HG03439 (cell line): Measurements from ENCODE around the gene PPP1R26.
"Not testable (repeated sequence)": the region's sequence is repeated elsewhere in the genome, so short reads cannot be mapped to it uniquely, and the experiment has no call there.

Experiments
- ATAC-seq: cut with Tn5 transposase; IDR thresholded peaks from one replicate; pipeline ENCODE4 v1.9.1; 2021; ENCODE audit warnings: mild to moderate bottlenecking, moderate library complexity; ENCODE audit not compliant: unreplicated experiment

Gene PPP1R26

DNA sequence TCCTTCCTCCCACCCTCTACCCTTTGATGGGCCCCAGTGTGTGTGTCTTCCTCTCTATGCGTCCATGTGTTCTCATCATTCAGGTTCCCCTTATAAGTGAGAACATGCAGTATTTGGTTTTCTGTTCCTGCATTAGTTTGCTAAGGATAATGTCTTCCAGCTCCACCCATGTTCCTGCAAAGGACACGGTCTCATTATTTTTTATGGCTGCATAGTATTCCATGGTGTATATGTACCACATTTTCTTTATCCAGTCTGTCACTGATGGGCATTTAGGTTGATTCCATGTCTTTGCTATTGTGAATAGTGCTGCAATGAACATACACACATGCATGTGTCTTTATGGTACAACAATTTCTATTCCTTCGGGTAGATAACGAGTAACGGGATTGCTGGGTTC lies 21.1 kb upstream of the PPP1R26 start:
- ATAC-seq: not testable (repeated sequence)

DNA sequence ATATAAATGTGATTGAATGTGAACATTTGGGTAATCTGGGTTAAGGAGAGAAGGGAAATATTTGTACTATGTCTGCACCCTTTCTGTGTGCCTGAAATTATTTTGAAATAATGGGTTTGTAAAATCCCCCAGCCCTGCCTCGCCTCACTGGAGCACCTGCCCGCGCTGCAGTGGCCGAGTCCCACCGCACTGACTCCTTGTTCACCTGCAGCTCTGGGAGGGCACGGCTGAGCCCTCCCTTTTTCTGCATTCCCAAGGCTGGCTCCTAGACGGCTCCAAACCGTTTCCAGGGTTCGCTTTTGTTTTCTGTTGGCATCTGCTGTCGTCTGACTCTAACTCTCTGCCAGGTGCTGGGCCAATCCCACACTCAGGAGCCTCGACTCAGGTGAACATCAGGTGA lies 17.6 kb upstream of the PPP1R26 start:
- no peak for ATAC-seq

DNA sequence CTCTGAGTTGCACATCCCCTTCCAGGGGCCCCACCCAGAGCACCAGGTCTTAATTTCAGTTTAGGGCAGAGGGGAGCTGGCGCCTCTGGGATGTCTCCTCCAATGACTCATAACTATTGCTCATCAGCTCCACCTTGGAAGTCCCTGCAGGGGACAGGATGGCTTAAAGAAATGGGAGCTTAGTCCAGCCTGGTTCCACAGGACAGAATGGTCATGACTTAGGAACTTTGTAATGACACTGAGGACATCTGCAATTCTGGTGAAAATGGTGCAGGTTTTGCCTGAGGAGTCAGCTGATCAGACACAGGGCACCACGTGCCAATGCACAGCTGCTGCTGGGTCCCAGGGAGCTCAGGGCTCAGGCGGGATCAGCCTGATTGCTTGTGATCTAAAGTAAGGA lies 16.4 kb upstream of the PPP1R26 start:
- ATAC-seq: no peak

DNA sequence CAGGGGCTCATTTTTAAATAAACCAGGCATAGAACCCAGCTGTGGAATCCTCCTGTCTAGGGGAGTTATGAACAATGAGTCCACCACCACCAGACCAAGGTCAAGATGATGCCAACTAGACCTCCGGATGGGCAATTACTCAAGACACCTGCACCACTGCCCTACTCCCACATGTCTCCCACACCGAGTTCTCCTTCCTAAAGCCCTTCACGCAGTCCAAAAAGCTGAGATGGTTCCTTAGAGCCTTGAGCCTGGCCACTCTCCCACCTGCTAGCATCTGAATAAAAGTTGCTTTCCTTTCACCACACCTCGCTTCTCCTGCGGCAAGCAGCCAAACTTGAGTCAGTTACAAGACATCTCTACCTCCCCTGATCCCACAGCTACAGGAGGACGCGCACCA lies 15.4 kb upstream of the PPP1R26 start:
- no peak for ATAC-seq

GRCh38 chr9:135468854-135469521 lies 10.6 kb upstream of the PPP1R26 start:
- ATAC-seq: no peak

DNA sequence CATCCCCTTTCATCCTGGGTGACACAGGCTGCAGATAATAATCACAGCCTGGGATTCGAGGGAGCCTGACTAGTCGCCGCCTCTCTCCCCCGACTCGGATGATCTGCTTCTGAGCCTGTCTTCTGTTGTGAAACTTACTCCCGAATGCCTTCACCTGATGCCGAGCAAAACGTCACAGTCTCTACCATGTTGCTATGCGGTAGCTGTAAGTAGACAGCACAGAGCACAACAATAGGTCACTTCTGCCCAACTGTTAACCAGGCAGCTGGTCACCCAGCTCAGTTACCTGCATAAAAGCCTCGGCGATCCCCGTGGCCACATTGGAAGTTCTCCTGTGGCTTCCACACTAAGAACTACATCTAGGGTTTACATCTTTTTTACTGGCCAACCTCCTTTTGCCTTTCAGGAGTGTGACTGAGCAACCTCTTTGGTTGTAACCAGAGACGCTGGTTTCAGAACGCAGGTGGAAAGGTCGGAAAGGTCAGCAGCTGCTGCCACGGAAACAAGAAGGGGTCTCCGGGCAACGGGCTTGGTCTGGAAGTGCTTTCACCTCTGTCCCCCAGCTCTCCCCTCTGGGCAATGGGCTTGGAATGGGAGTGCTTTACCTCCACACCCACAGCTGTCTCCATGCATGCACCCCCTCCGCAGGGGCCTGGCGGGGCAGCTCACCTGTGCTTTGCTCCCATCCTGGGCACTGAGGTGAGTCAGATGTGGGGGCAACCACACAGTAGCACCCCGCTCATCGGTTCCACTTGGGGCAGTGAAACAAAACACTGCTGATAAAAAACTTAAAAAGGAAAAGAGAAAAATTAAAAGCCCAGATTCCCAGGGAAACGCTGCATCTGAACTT lies 7.6 kb upstream of the PPP1R26 start:
- no peak for ATAC-seq

DNA sequence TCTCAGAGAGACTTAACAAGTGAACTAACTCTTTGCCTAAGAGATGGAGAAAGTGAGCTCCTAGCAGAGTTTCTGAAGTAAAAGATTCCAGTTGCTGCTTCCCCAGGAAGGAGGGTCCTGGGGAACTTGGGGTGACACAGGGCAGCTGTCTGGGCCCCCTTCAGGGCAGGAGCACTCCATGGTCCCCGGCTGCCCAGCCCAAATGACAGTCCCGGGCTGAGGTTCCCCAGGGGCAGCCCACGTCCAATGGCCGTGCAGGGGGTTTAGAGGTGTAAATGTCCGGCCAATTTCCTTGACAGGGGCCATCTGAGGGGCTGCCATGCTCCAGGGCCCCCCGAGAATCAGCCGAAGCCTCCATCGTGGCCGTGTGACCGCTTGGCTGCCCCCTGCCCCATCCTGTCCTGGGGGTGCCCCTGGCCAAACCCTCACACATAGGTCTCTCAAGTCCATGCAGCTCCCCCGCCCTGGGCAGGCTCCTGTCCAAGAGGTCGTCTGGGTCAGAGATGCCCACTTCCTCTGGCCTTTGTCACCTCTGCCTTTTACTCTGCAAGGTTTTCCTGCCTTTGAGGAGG lies 5.5 kb upstream of the PPP1R26 start:
- ATAC-seq: no peak

- ATAC-seq: no peak
Measured at GRCh38 chr9:135474915-135475314, 4.7 kb upstream of the PPP1R26 start.

GRCh38 chr9:135476561-135477355 lies 2.8 kb upstream of the PPP1R26 start:
- no peak for ATAC-seq

DNA sequence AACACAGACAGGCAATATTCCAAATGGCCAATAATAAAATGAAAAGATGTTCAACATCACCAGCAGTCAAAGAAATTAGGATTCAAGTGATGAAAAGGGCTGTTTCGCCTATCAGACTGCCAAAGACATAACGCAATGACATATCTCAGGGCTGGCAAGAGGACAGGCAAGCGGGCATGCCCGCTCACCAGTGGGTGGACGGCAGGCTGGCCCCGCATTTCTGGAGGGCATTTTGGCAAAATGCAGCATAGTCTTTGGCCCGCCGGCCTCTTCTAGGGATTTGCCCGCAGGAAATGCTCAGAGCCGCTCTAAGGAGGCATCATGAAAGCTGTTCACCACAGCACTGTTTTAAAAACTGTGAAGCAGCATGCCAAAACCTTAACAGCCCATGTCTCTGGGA lies 1.4 kb upstream of the PPP1R26 start:
- ATAC-seq: no peak

GRCh38 chr9:135478829-135479468 lies 633 bp upstream of the PPP1R26 start:
- no peak for ATAC-seq

- ATAC-seq: peak; percentile 39
Measured at GRCh38 chr9:135480071-135480939, 723 bp downstream of the PPP1R26 start.

DNA sequence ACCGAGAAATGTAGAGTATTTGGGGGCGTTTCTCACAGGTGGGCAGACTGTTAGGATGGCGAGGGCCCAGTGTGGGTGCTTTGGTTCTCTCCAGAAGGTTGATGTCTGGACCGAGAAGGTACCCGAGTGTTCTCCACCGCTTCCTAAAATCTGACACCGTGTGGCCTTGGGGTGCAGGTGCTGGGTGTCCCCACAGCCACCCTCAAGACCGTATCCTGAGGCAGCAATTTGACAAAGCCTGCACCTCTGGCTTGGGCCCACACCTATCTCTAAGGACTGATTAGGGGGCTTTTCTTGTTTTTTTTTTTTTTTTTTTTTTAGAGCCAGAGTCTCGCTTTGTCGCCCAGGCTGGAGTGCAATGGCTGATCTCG lies 1.3 kb downstream of the PPP1R26 start:
- no peak for ATAC-seq

DNA sequence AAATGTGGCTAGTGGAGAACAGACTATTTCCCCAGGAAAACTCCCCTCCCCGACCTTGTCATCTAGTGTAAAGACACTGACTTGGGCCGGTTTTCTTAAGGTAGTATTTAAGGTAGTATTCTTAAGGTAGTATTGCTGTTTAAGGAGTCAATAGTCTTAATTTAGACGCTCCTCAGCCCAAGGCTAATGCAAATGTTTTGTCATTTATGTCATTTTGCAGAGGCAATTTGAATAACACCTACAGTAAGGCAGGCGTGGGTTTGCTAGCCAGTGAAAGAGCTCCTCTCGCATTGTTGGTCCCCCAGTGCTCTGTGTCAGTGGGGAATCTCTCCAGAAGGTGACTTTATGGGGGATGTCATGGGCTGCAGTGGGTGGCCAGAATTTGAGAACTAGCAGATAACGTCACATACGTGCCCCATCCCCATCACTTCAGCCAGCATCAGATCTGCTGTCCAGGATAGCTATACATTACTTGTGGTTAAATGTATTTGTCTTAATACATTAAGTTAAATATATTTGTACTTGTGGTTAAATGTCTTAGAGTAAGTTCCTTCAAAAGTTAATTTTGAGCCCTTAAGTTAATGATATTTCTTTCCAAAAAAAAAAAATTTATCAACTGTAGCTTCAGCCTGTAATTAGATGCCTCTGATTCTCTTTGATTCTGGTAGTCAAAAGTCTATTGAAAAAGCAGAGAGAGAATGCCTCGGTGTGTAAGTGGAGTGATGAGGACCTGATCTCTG lies 2.6 kb downstream of the PPP1R26 start:
- ATAC-seq: no peak

- no peak for ATAC-seq
Measured at GRCh38 chr9:135484460-135485277, 5.1 kb downstream of the PPP1R26 start.

DNA sequence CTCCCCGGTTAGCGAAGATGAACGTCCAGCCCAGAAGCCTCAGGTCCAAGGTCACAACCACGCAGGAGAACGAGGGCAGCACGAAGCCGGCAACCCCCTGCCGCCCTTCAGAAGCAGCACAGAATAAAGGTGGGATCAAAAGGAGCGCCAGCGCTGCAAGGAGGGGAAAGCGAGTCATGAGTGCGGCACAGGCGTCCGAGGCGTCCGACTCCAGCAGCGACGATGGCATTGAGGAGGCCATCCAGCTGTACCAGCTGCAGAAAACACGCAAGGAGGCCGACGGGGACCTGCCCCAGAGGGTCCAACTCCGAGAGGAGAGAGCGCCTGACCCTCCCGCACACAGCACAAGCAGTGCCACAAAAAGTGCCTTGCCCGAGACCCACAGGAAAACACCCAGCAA lies 5.8 kb downstream of the PPP1R26 start:
- no peak for ATAC-seq

GRCh38 chr9:135485832-135486231 lies 6.2 kb downstream of the PPP1R26 start:
- ATAC-seq: no peak
